NB4 (cell line): ENCODE results near the gene FUZ.

Source experiments
- DNase-seq: peaks from one replicate; pipeline ENCODE4 v3.0.0; 2010; ENCODE audit warnings: low read depth
- H3K4me3 ChIP-seq: one replicate; pipeline ENCODE4 v1.5.1; 2011; ENCODE audit warnings: mild to moderate bottlenecking, low read depth, low read length, moderate library complexity
- MYC ChIP-seq: IDR thresholded peaks from 2 replicates; pipeline ENCODE4 v1.6.1; 2011; ENCODE audit warnings: low read depth, low read length
- POLR2A ChIP-seq: IDR thresholded peaks from 2 replicates; pipeline ENCODE4 v1.6.1; 2011; ENCODE audit warnings: mild to moderate bottlenecking; ENCODE audit not compliant: insufficient read length; ENCODE audit errors: extremely low read depth
- TF ChIP-seq, protein P1 (sequence below): IDR thresholded peaks from one replicate; pipeline ENCODE4 v1.5.1; 2012; ENCODE audit warnings: low read depth, low read length
- TF ChIP-seq, protein P2 (sequence below): IDR thresholded peaks from 2 replicates; pipeline ENCODE4 v1.6.1; 2011; ENCODE audit warnings: low read depth, low read length

FUZ gene

DNA sequence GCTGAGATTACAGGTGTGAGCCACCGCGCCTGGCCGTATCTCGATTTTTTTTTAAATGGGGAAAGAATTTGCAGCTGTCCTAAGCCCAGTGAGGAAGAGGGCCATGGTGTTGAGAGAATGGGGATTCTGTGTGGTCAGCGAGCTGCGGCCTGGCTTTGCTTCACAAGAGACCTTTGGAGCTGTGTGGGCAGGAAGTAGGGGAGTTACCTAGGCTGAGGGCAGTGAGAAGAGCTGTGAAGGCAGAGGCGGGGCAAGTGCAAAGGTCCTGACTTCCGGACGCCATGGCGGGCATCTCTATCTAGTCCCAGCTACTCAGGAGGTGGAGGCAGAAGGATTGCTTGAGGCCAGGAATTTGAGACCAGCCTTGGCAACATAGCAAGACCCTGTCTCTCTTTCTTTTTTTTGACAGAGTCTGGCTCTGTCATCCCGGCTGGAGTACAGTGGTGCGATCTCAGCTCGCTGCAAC lies 41.4 kb downstream of the FUZ start:
- no peak for DNase-seq
- no peak overlapping the region for H3K4me3 ChIP-seq
- TF ChIP-seq POLR2A = no peak
- TF ChIP-seq, protein P1, sequence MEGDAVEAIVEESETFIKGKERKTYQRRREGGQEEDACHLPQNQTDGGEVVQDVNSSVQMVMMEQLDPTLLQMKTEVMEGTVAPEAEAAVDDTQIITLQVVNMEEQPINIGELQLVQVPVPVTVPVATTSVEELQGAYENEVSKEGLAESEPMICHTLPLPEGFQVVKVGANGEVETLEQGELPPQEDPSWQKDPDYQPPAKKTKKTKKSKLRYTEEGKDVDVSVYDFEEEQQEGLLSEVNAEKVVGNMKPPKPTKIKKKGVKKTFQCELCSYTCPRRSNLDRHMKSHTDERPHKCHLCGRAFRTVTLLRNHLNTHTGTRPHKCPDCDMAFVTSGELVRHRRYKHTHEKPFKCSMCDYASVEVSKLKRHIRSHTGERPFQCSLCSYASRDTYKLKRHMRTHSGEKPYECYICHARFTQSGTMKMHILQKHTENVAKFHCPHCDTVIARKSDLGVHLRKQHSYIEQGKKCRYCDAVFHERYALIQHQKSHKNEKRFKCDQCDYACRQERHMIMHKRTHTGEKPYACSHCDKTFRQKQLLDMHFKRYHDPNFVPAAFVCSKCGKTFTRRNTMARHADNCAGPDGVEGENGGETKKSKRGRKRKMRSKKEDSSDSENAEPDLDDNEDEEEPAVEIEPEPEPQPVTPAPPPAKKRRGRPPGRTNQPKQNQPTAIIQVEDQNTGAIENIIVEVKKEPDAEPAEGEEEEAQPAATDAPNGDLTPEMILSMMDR = no peak
- TF ChIP-seq, protein P2, sequence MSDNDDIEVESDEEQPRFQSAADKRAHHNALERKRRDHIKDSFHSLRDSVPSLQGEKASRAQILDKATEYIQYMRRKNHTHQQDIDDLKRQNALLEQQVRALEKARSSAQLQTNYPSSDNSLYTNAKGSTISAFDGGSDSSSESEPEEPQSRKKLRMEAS = no peak
- TF ChIP-seq MYC = no peak

DNA sequence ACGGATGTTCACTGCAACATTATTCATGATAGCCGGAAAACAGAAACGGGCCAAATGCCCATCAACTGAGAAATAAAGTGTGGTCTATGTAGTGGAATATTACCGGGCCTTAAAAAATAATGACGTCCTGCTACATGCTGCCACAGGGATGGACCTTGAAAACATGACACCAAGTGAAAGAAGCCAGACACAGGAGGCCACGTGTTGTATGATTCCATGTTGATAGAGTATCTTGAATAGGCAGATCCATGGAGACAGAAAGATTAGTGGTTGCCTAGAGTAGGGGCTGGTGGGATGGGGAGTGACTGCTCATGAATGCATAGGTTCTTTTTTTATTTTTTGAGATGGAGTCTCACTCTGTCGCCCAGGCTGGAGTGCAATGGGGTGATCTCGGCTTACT lies 42.6 kb downstream of the FUZ start:
- no peak overlapping the region for H3K4me3 ChIP-seq
- TF ChIP-seq POLR2A (no peak), MYC (no peak)
- TF ChIP-seq, protein P2 = no peak
- TF ChIP-seq, protein P1 = no peak
- no peak for DNase-seq

- H3K4me3 ChIP-seq = peak overlapping the region; percentile 91
- no peak for DNase-seq
- TF ChIP-seq POLR2A = no peak
- TF ChIP-seq, protein P2 = no peak
- no peak for TF ChIP-seq MYC
- TF ChIP-seq, protein P1 = no peak
Observed at GRCh38 chr19:49767967-49768581, 45.0 kb downstream of the FUZ start.

- H3K4me3 ChIP-seq = peak overlapping the region; percentile 91
- no peak for DNase-seq
- TF ChIP-seq, protein P2 = no peak
- no peak for TF ChIP-seq MYC
- TF ChIP-seq, protein P1 = no peak
- no peak for TF ChIP-seq POLR2A
Observed at GRCh38 chr19:49767381-49767780, 45.7 kb downstream of the FUZ start.

DNA sequence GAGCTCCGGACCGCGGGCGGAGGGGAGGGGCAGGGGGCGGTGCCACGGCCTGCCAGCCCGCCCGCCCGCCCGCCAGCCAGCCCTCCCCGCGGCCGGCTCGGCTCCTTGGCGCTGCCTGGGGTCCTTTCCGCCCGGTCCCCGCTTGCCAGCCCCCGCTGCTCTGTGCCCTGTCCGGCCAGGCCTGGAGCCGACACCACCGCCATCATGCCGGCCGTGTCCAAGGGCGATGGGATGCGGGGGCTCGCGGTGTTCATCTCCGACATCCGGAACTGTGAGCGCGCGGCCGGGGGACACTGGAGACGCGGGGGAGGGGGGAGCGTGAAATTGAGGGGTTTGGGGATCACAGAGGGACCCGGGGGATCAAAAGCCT lies 46.2 kb downstream of the FUZ start, which contains the start of gene AP2A1:
Gene AP2A1 (plus strand): TSS at position 72 of the 370 bp plus-strand sequence. CDS start 133 bp downstream, at position 205.
- peak within 1 kb of the TSS; percentile 91 for H3K4me3 ChIP-seq
- no peak for DNase-seq
- TF ChIP-seq, protein P2 = 0 out of 2 replicates have a peak, but pooled peaks have one; percentile 12
- TF ChIP-seq MYC (0 out of 2 replicates have a peak, but pooled peaks have one; percentile 32), POLR2A (peak; percentile 18)
- TF ChIP-seq, protein P1 = no peak
